ENCODE results near the gene ADAMTS2.

GRCh38 chr5:179191506-179192184 lies 153.6 kb downstream of the ADAMTS2 start:
- TF ChIP-seq, protein P1, sequence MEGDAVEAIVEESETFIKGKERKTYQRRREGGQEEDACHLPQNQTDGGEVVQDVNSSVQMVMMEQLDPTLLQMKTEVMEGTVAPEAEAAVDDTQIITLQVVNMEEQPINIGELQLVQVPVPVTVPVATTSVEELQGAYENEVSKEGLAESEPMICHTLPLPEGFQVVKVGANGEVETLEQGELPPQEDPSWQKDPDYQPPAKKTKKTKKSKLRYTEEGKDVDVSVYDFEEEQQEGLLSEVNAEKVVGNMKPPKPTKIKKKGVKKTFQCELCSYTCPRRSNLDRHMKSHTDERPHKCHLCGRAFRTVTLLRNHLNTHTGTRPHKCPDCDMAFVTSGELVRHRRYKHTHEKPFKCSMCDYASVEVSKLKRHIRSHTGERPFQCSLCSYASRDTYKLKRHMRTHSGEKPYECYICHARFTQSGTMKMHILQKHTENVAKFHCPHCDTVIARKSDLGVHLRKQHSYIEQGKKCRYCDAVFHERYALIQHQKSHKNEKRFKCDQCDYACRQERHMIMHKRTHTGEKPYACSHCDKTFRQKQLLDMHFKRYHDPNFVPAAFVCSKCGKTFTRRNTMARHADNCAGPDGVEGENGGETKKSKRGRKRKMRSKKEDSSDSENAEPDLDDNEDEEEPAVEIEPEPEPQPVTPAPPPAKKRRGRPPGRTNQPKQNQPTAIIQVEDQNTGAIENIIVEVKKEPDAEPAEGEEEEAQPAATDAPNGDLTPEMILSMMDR (IDR thresholded peaks at IDR 0.05; ENCODE audit: borderline replicate concordance, extremely low read depth, low read length, poor library complexity, severe bottlenecking): no peak
- TF ChIP-seq EZH2 (IDR thresholded peaks at IDR 0.05; ENCODE audit: borderline replicate concordance, low read depth, low read length, severe bottlenecking): no peak

Measured in DND-41 (cell line).